ENCODE results near the gene ALKBH3. TPM values are rescaled to one million over a fixed set of nuclear protein-coding genes. Genes with fewer than 3 reads are reported as not detected.

Gene ALKBH3
- total and polyA plus RNA-seq, 11 donors = 13.1 to 24.7 (median 20.5) TPM

- peaks cover 0 to 23% (median 2%) of the 10 kb centered on the region in 12 donors for H3K4me1 ChIP-seq
- intact Hi-C loops (cut with DNase I) = no loop called here
- no peaks in the 10 kb centered on the region for H3K27me3 ChIP-seq
- ATAC-seq = no peak
- peaks cover 0 to 90% (median 64%) of the 10 kb centered on the region in 9 donors for H3K36me3 ChIP-seq
- WGBS, 4 donors = 64 to 82% (median 78%) methylated on average over 1 of the region's 1 CpG
- DNase-seq = no peak
- no peak overlapping the region for H3K27ac ChIP-seq
- H3K9me3 ChIP-seq = no peaks in the 10 kb centered on the region
- H3K4me3 ChIP-seq = no peak overlapping the region
- TF ChIP-seq, protein P1, sequence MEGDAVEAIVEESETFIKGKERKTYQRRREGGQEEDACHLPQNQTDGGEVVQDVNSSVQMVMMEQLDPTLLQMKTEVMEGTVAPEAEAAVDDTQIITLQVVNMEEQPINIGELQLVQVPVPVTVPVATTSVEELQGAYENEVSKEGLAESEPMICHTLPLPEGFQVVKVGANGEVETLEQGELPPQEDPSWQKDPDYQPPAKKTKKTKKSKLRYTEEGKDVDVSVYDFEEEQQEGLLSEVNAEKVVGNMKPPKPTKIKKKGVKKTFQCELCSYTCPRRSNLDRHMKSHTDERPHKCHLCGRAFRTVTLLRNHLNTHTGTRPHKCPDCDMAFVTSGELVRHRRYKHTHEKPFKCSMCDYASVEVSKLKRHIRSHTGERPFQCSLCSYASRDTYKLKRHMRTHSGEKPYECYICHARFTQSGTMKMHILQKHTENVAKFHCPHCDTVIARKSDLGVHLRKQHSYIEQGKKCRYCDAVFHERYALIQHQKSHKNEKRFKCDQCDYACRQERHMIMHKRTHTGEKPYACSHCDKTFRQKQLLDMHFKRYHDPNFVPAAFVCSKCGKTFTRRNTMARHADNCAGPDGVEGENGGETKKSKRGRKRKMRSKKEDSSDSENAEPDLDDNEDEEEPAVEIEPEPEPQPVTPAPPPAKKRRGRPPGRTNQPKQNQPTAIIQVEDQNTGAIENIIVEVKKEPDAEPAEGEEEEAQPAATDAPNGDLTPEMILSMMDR (IDR thresholded peaks at IDR 0.05) = no peak
- no peak for TF ChIP-seq POLR2A (IDR thresholded peaks at IDR 0.05)
Observed at GRCh38 chr11:43914466-43914865, 33.8 kb downstream of the ALKBH3 start.

DNA sequence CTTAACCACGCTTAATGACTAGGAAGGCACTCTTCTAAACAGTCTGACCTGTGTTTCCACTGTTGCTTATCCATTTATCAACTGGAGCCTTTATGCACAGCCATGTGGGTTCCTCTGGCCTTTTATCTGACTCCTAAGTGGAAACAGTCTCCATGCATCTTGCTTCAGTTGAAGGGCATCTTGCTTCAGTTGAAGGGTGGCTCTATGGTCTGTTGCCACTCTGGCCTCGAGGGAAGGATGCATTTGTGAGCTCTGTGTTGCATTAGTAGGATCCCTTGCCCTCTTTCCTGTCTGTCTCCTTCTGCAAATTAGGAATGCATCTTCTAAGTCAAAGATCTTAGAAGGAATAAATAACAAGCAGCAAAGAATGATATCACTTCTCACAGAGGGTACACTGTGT, 36.0 kb downstream of the ALKBH3 start:
- H3K27ac ChIP-seq = no peak overlapping the region

DNA sequence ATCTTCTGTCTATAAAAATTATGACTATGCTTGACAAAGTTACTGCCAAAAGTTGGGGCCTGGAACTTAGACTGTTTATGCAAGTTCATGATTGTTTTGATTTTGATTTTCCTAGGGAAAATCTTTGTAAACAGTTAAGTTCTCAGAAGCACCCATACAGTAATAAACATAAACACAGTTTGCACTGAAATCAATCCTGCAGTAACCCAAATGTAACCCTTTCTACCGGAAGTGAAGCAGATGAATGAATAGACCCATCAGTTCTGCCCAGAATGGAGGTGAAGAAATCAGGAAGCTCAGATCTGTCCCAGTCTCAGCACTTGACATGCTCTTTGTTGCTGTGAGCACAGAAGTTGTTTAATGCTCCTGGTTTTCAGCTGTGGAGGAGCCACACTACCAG, 37.2 kb downstream of the ALKBH3 start:
- H3K4me3 ChIP-seq = no peak overlapping the region
- H3K36me3 ChIP-seq = peaks cover 0 to 85% (median 66%) of the 10 kb centered on the region in 9 donors
- DNase-seq (no peak), ATAC-seq (no peak)
- 41 to 91% (median 83%) methylated on average over 1 of the region's 1 CpG for whole genome bisulfite sequencing, 4 donors
- H3K27ac ChIP-seq = peak overlapping the region in 3 of 12 donors; percentile 8 to 81 (median 77)
- no peaks in the 10 kb centered on the region for H3K27me3 ChIP-seq
- no peaks in the 10 kb centered on the region for H3K9me3 ChIP-seq
- H3K4me1 ChIP-seq = peaks cover 0 to 54% (median 17%) of the 10 kb centered on the region in 12 donors
- intact Hi-C loops (cut with DNase I) = no loop called here
- no peak for TF ChIP-seq POLR2A (IDR thresholded peaks at IDR 0.05)
- TF ChIP-seq, protein P1 (IDR thresholded peaks at IDR 0.05) = no peak

More for the DNA sequence above, 36.0 kb downstream of the ALKBH3 start:
- TF ChIP-seq POLR2A (IDR thresholded peaks at IDR 0.05) = no peak
- TF ChIP-seq, protein P1 (IDR thresholded peaks at IDR 0.05) = no peak
- H3K9me3 ChIP-seq = no peaks in the 10 kb centered on the region
- DNase-seq (no peak), ATAC-seq (no peak)
- intact Hi-C loops (cut with DNase I) = no loop called here
- H3K4me1 ChIP-seq = peaks cover 0 to 41% (median 12%) of the 10 kb centered on the region in 12 donors
- WGBS, 4 donors = 74 to 84% (median 79%) methylated on average over 2 of the region's 2 CpGs
- no peak overlapping the region for H3K4me3 ChIP-seq
- peaks cover 0 to 89% (median 66%) of the 10 kb centered on the region in 9 donors for H3K36me3 ChIP-seq
- no peaks in the 10 kb centered on the region for H3K27me3 ChIP-seq

DNA sequence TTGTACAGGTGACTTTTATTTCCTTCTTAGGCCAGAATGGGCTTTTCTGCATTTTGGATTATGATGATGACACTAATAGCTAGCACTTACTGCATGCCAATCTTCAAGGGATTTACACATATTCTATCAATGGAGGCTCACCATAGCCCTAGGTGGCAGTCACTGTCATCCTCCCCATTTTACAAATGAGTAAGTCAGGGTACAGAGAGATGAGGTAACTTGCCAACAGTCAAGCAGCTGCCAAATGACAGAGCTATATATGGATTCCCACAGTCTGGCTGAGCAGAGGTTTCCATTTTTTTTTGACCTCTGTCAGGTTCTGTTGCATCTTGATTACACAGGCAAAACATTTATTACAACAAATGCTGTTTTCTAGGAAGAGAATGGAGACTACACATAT, 38.0 kb downstream of the ALKBH3 start:
- peaks cover 0 to 77% (median 59%) of the 10 kb centered on the region in 9 donors for H3K36me3 ChIP-seq
- H3K4me1 ChIP-seq = peaks cover 0 to 62% (median 22%) of the 10 kb centered on the region in 12 donors
- no peaks in the 10 kb centered on the region for H3K27me3 ChIP-seq
- DNase-seq (no peak), ATAC-seq (peak in 2 of 4 donors; percentile 30 to 57)
- H3K9me3 ChIP-seq = no peaks in the 10 kb centered on the region
- TF ChIP-seq, protein P1 (IDR thresholded peaks at IDR 0.05) = no peak
- intact Hi-C loops (cut with DNase I) = no loop called here
- H3K27ac ChIP-seq = peak overlapping the region in 6 of 12 donors; percentile 14 to 81 (median 74)
- no peak overlapping the region for H3K4me3 ChIP-seq

Data from heart left ventricle (tissue), 16 donors.